GM13976 (cell line): Measurements from ENCODE around the gene SGCE.

Experiments
- DNase-seq: peaks from one replicate; pipeline ENCODE4 v3.0.0; 2012; ENCODE audit warnings: low spot score
- CTCF ChIP-seq: IDR thresholded peaks from 2 replicates; pipeline ENCODE4 v1.5.1; 2012; ENCODE audit warnings: borderline replicate concordance, mild to moderate bottlenecking; ENCODE audit not compliant: insufficient read depth; ENCODE audit errors: extremely low read depth, missing control alignments, control extremely low read depth
- in situ Hi-C: fragments of 300-500 bp; cut with MboI; formaldehyde crosslinking; loops from one replicate; pipeline ENCODE4 v1.12.0; 2022; ENCODE audit warnings: low sequenced_read_pairs, mixed read lengths, inconsistent platforms; ENCODE audit not compliant: unreplicated experiment

SGCE gene

GRCh38 chr7:94662548-94662947 lies 6.6 kb upstream of the SGCE start:
- TF ChIP-seq CTCF = no peak
- no peak for DNase-seq
- in situ Hi-C loops = no loop called here

- DNase-seq = no peak
- in situ Hi-C loops = no loop called here
- no peak for TF ChIP-seq CTCF
These were observed 4.1 kb upstream of the SGCE start for GRCh38 chr7:94660006-94660405.

- DNase-seq = no peak
- TF ChIP-seq CTCF = no peak
- in situ Hi-C loops = no loop called here
These were observed 2.9 kb upstream of the SGCE start for GRCh38 chr7:94658826-94659225.

GRCh38 chr7:94657771-94658693 lies 2.1 kb upstream of the SGCE start:
- in situ Hi-C loops = no loop called here
- no peak for TF ChIP-seq CTCF

GRCh38 chr7:94656925-94657731 lies 1.2 kb upstream of the SGCE start:
- no peak for TF ChIP-seq CTCF
- in situ Hi-C loops = no loop called here
- no peak for DNase-seq

More at GRCh38 chr7:94657771-94658693, 2.1 kb upstream of the SGCE start:
- peak; percentile 82 for DNase-seq

GRCh38 chr7:94656658-94656924 lies 658 bp upstream of the SGCE start:
- TF ChIP-seq CTCF = no peak
- no peak for DNase-seq
- in situ Hi-C loops = no loop called here
